ENCODE measurements around the gene CD99L2. TPM values are rescaled to one million over a fixed set of nuclear protein-coding genes. Genes with fewer than 3 reads are reported as not detected.
"Not testable (repeated sequence)": the region's sequence is repeated elsewhere in the genome, so short reads cannot be mapped to it uniquely, and the experiment has no call there.

The CD99L2 gene
- total RNA-seq, 2 donors from 2014 or later = 11.6 to 17.6 TPM

- not testable (repeated sequence) for H3K27ac Mint-ChIP-seq; H3K27me3 Mint-ChIP-seq; ATAC-seq (replicated peaks); H3K4me3 Mint-ChIP-seq; H3K4me1 Mint-ChIP-seq; H3K9me3 Mint-ChIP-seq
- peaks cover 32% of the 10 kb centered on the region for H3K36me3 Mint-ChIP-seq (ENCODE audit: low read depth)
Measured at GRCh38 chrX:150823826-150824225, 74.6 kb downstream of the CD99L2 start.

GRCh38 chrX:150821971-150822370 lies 76.5 kb downstream of the CD99L2 start:
- Mint-ChIP-seq H3K4me1 (no peaks in the 10 kb centered on the region), H3K27me3 (no peaks in the 10 kb centered on the region), H3K27ac (no peak overlapping the region), H3K4me3 (no peak overlapping the region), H3K9me3 (peaks cover 7% of the 10 kb centered on the region), H3K36me3 (ENCODE audit: low read depth) (peaks cover 16% of the 10 kb centered on the region)
- no peak for ATAC-seq (replicated peaks)

GRCh38 chrX:150813922-150814321 lies 84.5 kb downstream of the CD99L2 start:
- ATAC-seq (replicated peaks) = peak; percentile 60
- H3K4me3 Mint-ChIP-seq = peak overlapping the region; percentile 12
- no peak overlapping the region for H3K27ac Mint-ChIP-seq
- peaks cover 20% of the 10 kb centered on the region for H3K36me3 Mint-ChIP-seq (ENCODE audit: low read depth)
- H3K27me3 Mint-ChIP-seq = no peaks in the 10 kb centered on the region
- H3K4me1 Mint-ChIP-seq = no peaks in the 10 kb centered on the region
- no peaks in the 10 kb centered on the region for H3K9me3 Mint-ChIP-seq

- H3K4me1 Mint-ChIP-seq = no peaks in the 10 kb centered on the region
- H3K27me3 Mint-ChIP-seq = no peaks in the 10 kb centered on the region
- H3K9me3 Mint-ChIP-seq = no peaks in the 10 kb centered on the region
Measured at GRCh38 chrX:150806827-150807226, 91.6 kb downstream of the CD99L2 start.

GRCh38 chrX:150805736-150806135 lies 92.7 kb downstream of the CD99L2 start:
- Mint-ChIP-seq H3K27me3 (no peaks in the 10 kb centered on the region), H3K27ac (no peak overlapping the region), H3K9me3 (no peaks in the 10 kb centered on the region), H3K4me3 (no peak overlapping the region), H3K4me1 (no peaks in the 10 kb centered on the region), H3K36me3 (ENCODE audit: low read depth) (peaks cover 11% of the 10 kb centered on the region)
- no peak for ATAC-seq (replicated peaks)

More at GRCh38 chrX:150806827-150807226, 91.6 kb downstream of the CD99L2 start:
- peaks cover 11% of the 10 kb centered on the region for H3K36me3 Mint-ChIP-seq (ENCODE audit: low read depth)
- ATAC-seq (replicated peaks) = no peak
- no peak overlapping the region for H3K27ac Mint-ChIP-seq
- no peak overlapping the region for H3K4me3 Mint-ChIP-seq

GRCh38 chrX:150792949-150793527 lies 105.4 kb downstream of the CD99L2 start:
- ATAC-seq (replicated peaks) = no peak
- Mint-ChIP-seq H3K27me3 (no peaks in the 10 kb centered on the region), H3K4me1 (no peaks in the 10 kb centered on the region), H3K9me3 (no peaks in the 10 kb centered on the region), H3K4me3 (no peak overlapping the region), H3K36me3 (ENCODE audit: low read depth) (peaks cover 56% of the 10 kb centered on the region), H3K27ac (no peak overlapping the region)

- Mint-ChIP-seq H3K27me3 (no peaks in the 10 kb centered on the region), H3K36me3 (ENCODE audit: low read depth) (peaks cover 51% of the 10 kb centered on the region), H3K9me3 (no peaks in the 10 kb centered on the region), H3K27ac (no peak overlapping the region), H3K4me1 (no peaks in the 10 kb centered on the region), H3K4me3 (no peak overlapping the region)
- peak; percentile 75 for ATAC-seq (replicated peaks)
Measured at GRCh38 chrX:150790021-150790420, 108.4 kb downstream of the CD99L2 start.

- no peaks in the 10 kb centered on the region for H3K27me3 Mint-ChIP-seq
- no peak for ATAC-seq (replicated peaks)
- H3K4me1 Mint-ChIP-seq = no peaks in the 10 kb centered on the region
- H3K4me3 Mint-ChIP-seq = no peak overlapping the region
- H3K27ac Mint-ChIP-seq = no peak overlapping the region
- no peaks in the 10 kb centered on the region for H3K36me3 Mint-ChIP-seq (ENCODE audit: low read depth)
- no peaks in the 10 kb centered on the region for H3K9me3 Mint-ChIP-seq
Measured at GRCh38 chrX:150781677-150782076, 116.8 kb downstream of the CD99L2 start.

- Mint-ChIP-seq H3K9me3 (no peaks in the 10 kb centered on the region), H3K27me3 (no peaks in the 10 kb centered on the region), H3K36me3 (ENCODE audit: low read depth) (no peaks in the 10 kb centered on the region), H3K27ac (no peak overlapping the region), H3K4me3 (no peak overlapping the region), H3K4me1 (no peaks in the 10 kb centered on the region)
- no peak for ATAC-seq (replicated peaks)
Measured at GRCh38 chrX:150779385-150779784, 119.1 kb downstream of the CD99L2 start.

GRCh38 chrX:150777328-150777992 lies 121.0 kb downstream of the CD99L2 start:
- Mint-ChIP-seq H3K27ac (no peak overlapping the region), H3K4me1 (no peaks in the 10 kb centered on the region), H3K36me3 (ENCODE audit: low read depth) (no peaks in the 10 kb centered on the region), H3K4me3 (no peak overlapping the region), H3K9me3 (no peaks in the 10 kb centered on the region), H3K27me3 (no peaks in the 10 kb centered on the region)
- ATAC-seq (replicated peaks) = no peak

- H3K4me1 Mint-ChIP-seq = no peaks in the 10 kb centered on the region
- H3K36me3 Mint-ChIP-seq (ENCODE audit: low read depth) = no peaks in the 10 kb centered on the region
- no peak for ATAC-seq (replicated peaks)
- H3K27ac Mint-ChIP-seq = no peak overlapping the region
- H3K4me3 Mint-ChIP-seq = no peak overlapping the region
- H3K27me3 Mint-ChIP-seq = no peaks in the 10 kb centered on the region
- H3K9me3 Mint-ChIP-seq = no peaks in the 10 kb centered on the region
Measured at GRCh38 chrX:150775569-150776350, 122.7 kb downstream of the CD99L2 start.

- ATAC-seq (replicated peaks) = no peak
- Mint-ChIP-seq H3K27ac (peak overlapping the region; percentile 36), H3K27me3 (no peaks in the 10 kb centered on the region), H3K9me3 (no peaks in the 10 kb centered on the region), H3K4me3 (no peak overlapping the region), H3K36me3 (ENCODE audit: low read depth) (no peaks in the 10 kb centered on the region), H3K4me1 (no peaks in the 10 kb centered on the region)
Measured at GRCh38 chrX:150774798-150775568, 123.5 kb downstream of the CD99L2 start.

GRCh38 chrX:150773634-150774033 lies 124.8 kb downstream of the CD99L2 start:
- no peaks in the 10 kb centered on the region for H3K36me3 Mint-ChIP-seq (ENCODE audit: low read depth)
- H3K27ac Mint-ChIP-seq = no peak overlapping the region
- H3K4me3 Mint-ChIP-seq = no peak overlapping the region
- H3K4me1 Mint-ChIP-seq = no peaks in the 10 kb centered on the region
- no peaks in the 10 kb centered on the region for H3K27me3 Mint-ChIP-seq
- no peak for ATAC-seq (replicated peaks)
- H3K9me3 Mint-ChIP-seq = no peaks in the 10 kb centered on the region

- no peaks in the 10 kb centered on the region for H3K27me3 Mint-ChIP-seq
- no peaks in the 10 kb centered on the region for H3K4me1 Mint-ChIP-seq
- ATAC-seq (replicated peaks) = no peak
- no peak overlapping the region for H3K4me3 Mint-ChIP-seq
- no peaks in the 10 kb centered on the region for H3K36me3 Mint-ChIP-seq (ENCODE audit: low read depth)
- no peaks in the 10 kb centered on the region for H3K9me3 Mint-ChIP-seq
- no peak overlapping the region for H3K27ac Mint-ChIP-seq
Measured at GRCh38 chrX:150773117-150773516, 125.4 kb downstream of the CD99L2 start.
